Activated effector memory CD4-positive, alpha-beta T cell treated with anti-CD3 and anti-CD28 coated beads, Interleukin-2, amount 50 U/mL, for 16 hours (primary cell): ENCODE results near the gene LGALS12.

Source experiments
- DNase-seq: peaks from one replicate; pipeline ENCODE4 v3.0.0-alpha.2; 2020

LGALS12 gene

GRCh38 chr11:63564056-63564774 lies 58.3 kb downstream of the LGALS12 start:
- DNase-seq: no peak

GRCh38 chr11:63564784-63565350 lies 59.0 kb downstream of the LGALS12 start:
- no peak for DNase-seq
